GM23338 (cell line): ENCODE data around the gene SEMA7A. TPM values are rescaled to one million over a fixed set of nuclear protein-coding genes. Genes with fewer than 3 reads are reported as not detected.

Source experiments
- ATAC-seq: fragments of 200-7000 bp; cut with Tn5 transposase; 3 replicates; pipeline ENCODE4 v1.9.1; 2020
- DNase-seq: peaks from one replicate; pipeline ENCODE4 v3.0.0-alpha.2; 2015; ENCODE audit warnings: low spot score
- H2AFZ ChIP-seq: fragments of 200-600 bp; sonication (generic); 2 replicates; pipeline ENCODE4 v1.8.0; 2016; ENCODE audit warnings: antibody characterized with exemption, mild to moderate bottlenecking, moderate library complexity
- H3F3A ChIP-seq: fragments of 200-600 bp; sonication (generic); replicated peaks from 2 replicates; pipeline ENCODE4 v1.8.0; 2017; ENCODE audit warnings: antibody characterized with exemption, mixed run types, low read depth
- H3K27ac ChIP-seq: fragments of 200-600 bp; sonication (generic); 2 replicates; pipeline ENCODE4 v1.6.1; 2016; ENCODE audit warnings: low read depth
- H3K27me3 ChIP-seq: fragments of 200-600 bp; sonication (generic); 2 replicates; pipeline ENCODE4 v1.8.0; 2016; ENCODE audit warnings: mild to moderate bottlenecking, mixed run types, moderate library complexity; ENCODE audit not compliant: insufficient read depth
- H3K36me3 ChIP-seq: fragments of 200-600 bp; sonication (generic); 2 replicates; pipeline ENCODE4 v1.8.0; 2016; ENCODE audit warnings: mild to moderate bottlenecking; ENCODE audit not compliant: insufficient read depth
- H3K4me1 ChIP-seq: fragments of 200-600 bp; sonication (generic); 2 replicates; pipeline ENCODE4 v1.8.0; 2016; ENCODE audit warnings: mild to moderate bottlenecking, moderate library complexity; ENCODE audit not compliant: insufficient read depth
- H3K4me2 ChIP-seq: fragments of 200-600 bp; sonication (generic); 2 replicates; pipeline ENCODE4 v1.7.1; 2017; ENCODE audit warnings: mixed run types
- H3K4me3 ChIP-seq: fragments of 200-600 bp; sonication (generic); 2 replicates; pipeline ENCODE4 v1.6.1; 2016; ENCODE audit warnings: mixed run types
- H3K79me2 ChIP-seq: fragments of 200-600 bp; sonication (generic); replicated peaks from 2 replicates; pipeline ENCODE4 v1.8.0; 2017; ENCODE audit warnings: mild to moderate bottlenecking; ENCODE audit not compliant: insufficient read depth
- H3K9me2 ChIP-seq: fragments of 200-600 bp; sonication (generic); 2 replicates; pipeline ENCODE4 v1.8.0; 2017; ENCODE audit not compliant: insufficient read depth
- H4K20me1 ChIP-seq: fragments of 200-600 bp; sonication (generic); replicated peaks from 2 replicates; pipeline ENCODE4 v1.8.0; 2017; ENCODE audit warnings: mild to moderate bottlenecking; ENCODE audit not compliant: insufficient read depth
- H3K27ac Mint-ChIP-seq: 2 replicates; pipeline ENCODE4 v1.8.0; 2020; ENCODE audit warnings: inconsistent platforms, mild to moderate bottlenecking, moderate library complexity, mixed read lengths
- H3K27me3 Mint-ChIP-seq: 3 replicates; pipeline ENCODE4 v1.8.0; 2022; ENCODE audit warnings: low read depth, mild to moderate bottlenecking, moderate library complexity, mixed read lengths, inconsistent platforms; ENCODE audit not compliant: insufficient read depth, poor library complexity
- H3K36me3 Mint-ChIP-seq: 3 replicates; pipeline ENCODE4 v1.8.0; 2021; ENCODE audit warnings: low read depth, mild to moderate bottlenecking, inconsistent platforms, moderate library complexity, mixed read lengths
- H3K4me1 Mint-ChIP-seq: 3 replicates; pipeline ENCODE4 v1.8.0; 2020; ENCODE audit warnings: mild to moderate bottlenecking, inconsistent platforms, mixed read lengths
- H3K4me3 Mint-ChIP-seq: 3 replicates; pipeline ENCODE4 v1.8.0; 2021; ENCODE audit warnings: moderate library complexity, mild to moderate bottlenecking, inconsistent platforms, mixed read lengths
- H3K9me3 Mint-ChIP-seq: 3 replicates; pipeline ENCODE4 v1.8.0; 2020; ENCODE audit warnings: moderate library complexity, mild to moderate bottlenecking, inconsistent platforms, mixed read lengths
- CREB1 ChIP-seq: fragments of 250-450 bp; sonication (Bioruptor Pico); IDR thresholded peaks from 2 replicates; pipeline ENCODE4 v1.5.0; 2020; ENCODE audit warnings: low read depth, mild to moderate bottlenecking, moderate library complexity
- ETS1 ChIP-seq: IDR thresholded peaks from 2 replicates; pipeline ENCODE4 v1.6.1; 2016; ENCODE audit warnings: antibody characterized with exemption
- EZH2 ChIP-seq: fragments of 200-600 bp; sonication (generic); IDR thresholded peaks from one replicate; pipeline ENCODE4 v1.8.0; 2017; ENCODE audit warnings: antibody characterized with exemption, mild to moderate bottlenecking, low read depth; ENCODE audit not compliant: unreplicated experiment
- EZH2phosphoT487 ChIP-seq: fragments of 200-600 bp; sonication (generic); IDR thresholded peaks from one replicate; pipeline ENCODE4 v1.8.1; 2018; ENCODE audit warnings: antibody characterized with exemption; ENCODE audit not compliant: unreplicated experiment
- POLR2AphosphoS5 ChIP-seq: IDR thresholded peaks from 2 replicates; pipeline ENCODE4 v1.6.1; 2016; ENCODE audit warnings: antibody characterized with exemption, low read depth
- STAT1 ChIP-seq: IDR thresholded peaks from one replicate; pipeline ENCODE4 v1.6.1; 2016; ENCODE audit warnings: antibody characterized with exemption; ENCODE audit not compliant: unreplicated experiment
- ZNF331 ChIP-seq: fragments of 250-450 bp; sonication (Bioruptor Pico); IDR thresholded peaks from 2 replicates; pipeline ENCODE4 v1.5.0; 2020; ENCODE audit warnings: low read depth, mild to moderate bottlenecking, moderate library complexity
- ZNF462 ChIP-seq: fragments of 250-450 bp; sonication (Bioruptor Pico); IDR thresholded peaks from 2 replicates; pipeline ENCODE4 v1.5.0; 2020; ENCODE audit warnings: mild to moderate bottlenecking, moderate library complexity
- polyA plus RNA-seq: library from polyadenylated mRNA; unstranded; fragments of >200 nt; fragmentation: Nextera tagmentation; extraction: Ambion mirVana; gene quantifications from 2 replicates; pipeline ENCODE4 v1.2.1, GENCODE V29; 2016
- total RNA-seq: library from RNA; depleted of rRNA; stranded (reverse); fragments of >200 nt; shearing (Covaris generic); gene quantifications from 2 replicates; pipeline ENCODE4 v1.2.3, GENCODE V29; 2014

SEMA7A gene
- total and polyA plus RNA-seq, 2 experiments from 2014 or later: 2.0 to 14.1 TPM

- H3K79me2 ChIP-seq: peaks cover 24% of the 10 kb centered on the region
- Mint-ChIP-seq H3K27ac (no peak overlapping the region), H3K4me3 (peak overlapping the region; percentile 63; the same call in 1 of the 3 replicates), H3K9me3 (no peaks in the 10 kb centered on the region), H3K27me3 (peaks cover 28% of the 10 kb centered on the region), H3K4me1 (peaks cover 42% of the 10 kb centered on the region), H3K36me3 (no peaks in the 10 kb centered on the region; the same call in 2 of the 3 replicates)
- no peak overlapping the region for H3K4me2 ChIP-seq
- no peaks in the 10 kb centered on the region for H3F3A ChIP-seq
- H4K20me1 ChIP-seq: peaks cover 8% of the 10 kb centered on the region
- H3K4me3 ChIP-seq: no peak overlapping the region
- H3K27me3 ChIP-seq: peaks cover 10% of the 10 kb centered on the region
- no peaks in the 10 kb centered on the region for H3K36me3 ChIP-seq
- DNase-seq (no peak), ATAC-seq (no peak)
- peaks cover 22% of the 10 kb centered on the region for H3K4me1 ChIP-seq
- no peak overlapping the region for H2AFZ ChIP-seq
- no peaks in the 10 kb centered on the region for H3K9me2 ChIP-seq
- H3K27ac ChIP-seq: no peak overlapping the region
- TF ChIP-seq STAT1 (no peak), ETS1 (no peak), EZH2phosphoT487 (no peak), POLR2AphosphoS5 (no peak), CREB1 (CRISPR knock-in tag) (no peak), EZH2 (no peak), ZNF331 (CRISPR knock-in tag) (no peak), ZNF462 (CRISPR knock-in tag) (no peak)
These were observed 2.1 kb downstream of the SEMA7A start for GRCh38 chr15:74431645-74432044.
